ENCODE results near the gene BRD7. TPM values are rescaled to one million over a fixed set of nuclear protein-coding genes. Genes with fewer than 3 reads are reported as not detected.

The BRD7 gene
- total and polyA plus RNA-seq, 2 experiments from 2014 or later: 51.2 to 51.3 TPM

DNA sequence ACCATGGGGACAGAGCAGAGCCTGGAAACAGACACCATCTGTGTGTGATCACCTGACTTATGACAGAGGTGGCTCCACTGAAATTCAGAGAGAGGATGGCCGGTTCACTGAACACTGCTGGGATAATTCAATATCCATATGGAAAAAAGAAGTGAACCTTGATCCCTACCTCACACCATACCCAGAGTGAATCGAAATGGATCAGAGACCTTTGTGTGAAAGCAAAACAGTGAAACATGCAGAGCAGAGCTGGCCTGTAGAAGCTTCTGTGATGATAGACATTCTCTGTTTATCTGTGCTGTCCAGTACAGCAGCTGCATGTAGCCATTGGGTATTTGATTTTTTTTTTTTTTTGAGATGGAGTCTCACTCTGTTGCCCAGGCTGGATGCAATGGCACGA lies 82.1 kb downstream of the BRD7 start:
- no peak for TF ChIP-seq EZH2phosphoT487 (IDR thresholded peaks at IDR 0.05; ENCODE audit: low read depth, severe bottlenecking, unreplicated experiment)
- no peak for TF ChIP-seq EZH2 (IDR thresholded peaks at IDR 0.05; ENCODE audit: borderline replicate concordance)
- TF ChIP-seq, protein P1, sequence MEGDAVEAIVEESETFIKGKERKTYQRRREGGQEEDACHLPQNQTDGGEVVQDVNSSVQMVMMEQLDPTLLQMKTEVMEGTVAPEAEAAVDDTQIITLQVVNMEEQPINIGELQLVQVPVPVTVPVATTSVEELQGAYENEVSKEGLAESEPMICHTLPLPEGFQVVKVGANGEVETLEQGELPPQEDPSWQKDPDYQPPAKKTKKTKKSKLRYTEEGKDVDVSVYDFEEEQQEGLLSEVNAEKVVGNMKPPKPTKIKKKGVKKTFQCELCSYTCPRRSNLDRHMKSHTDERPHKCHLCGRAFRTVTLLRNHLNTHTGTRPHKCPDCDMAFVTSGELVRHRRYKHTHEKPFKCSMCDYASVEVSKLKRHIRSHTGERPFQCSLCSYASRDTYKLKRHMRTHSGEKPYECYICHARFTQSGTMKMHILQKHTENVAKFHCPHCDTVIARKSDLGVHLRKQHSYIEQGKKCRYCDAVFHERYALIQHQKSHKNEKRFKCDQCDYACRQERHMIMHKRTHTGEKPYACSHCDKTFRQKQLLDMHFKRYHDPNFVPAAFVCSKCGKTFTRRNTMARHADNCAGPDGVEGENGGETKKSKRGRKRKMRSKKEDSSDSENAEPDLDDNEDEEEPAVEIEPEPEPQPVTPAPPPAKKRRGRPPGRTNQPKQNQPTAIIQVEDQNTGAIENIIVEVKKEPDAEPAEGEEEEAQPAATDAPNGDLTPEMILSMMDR (IDR thresholded peaks at IDR 0.05; ENCODE audit: poor library complexity): no peak
- Histone ChIP-seq H4K20me1 (ENCODE audit: insufficient read depth, poor library complexity, severe bottlenecking) (no peaks in the 10 kb centered on the region), H3K9me2 (replicated peaks; ENCODE audit: insufficient read depth) (no peaks in the 10 kb centered on the region), H3K4me1 (ENCODE audit: insufficient read depth) (peaks cover 2% of the 10 kb centered on the region), H3K36me3 (replicated peaks; ENCODE audit: insufficient read depth, low read depth) (no peaks in the 10 kb centered on the region), H3K27ac (no peak overlapping the region), H3K4me2 (no peak overlapping the region), H3K9me3 (ENCODE audit: low read depth) (no peaks in the 10 kb centered on the region), H3K27me3 (no peaks in the 10 kb centered on the region), H3K79me2 (no peaks in the 10 kb centered on the region), H3K4me3 (no peak overlapping the region), H2AFZ (no peak overlapping the region)
- whole genome bisulfite sequencing (ENCODE audit: low lambda C conversion rate, missing lambda C conversion rate): 100% methylated on average over 3 of the region's 3 CpGs
- no peak for DNase-seq (ENCODE audit: low spot score)

DNA sequence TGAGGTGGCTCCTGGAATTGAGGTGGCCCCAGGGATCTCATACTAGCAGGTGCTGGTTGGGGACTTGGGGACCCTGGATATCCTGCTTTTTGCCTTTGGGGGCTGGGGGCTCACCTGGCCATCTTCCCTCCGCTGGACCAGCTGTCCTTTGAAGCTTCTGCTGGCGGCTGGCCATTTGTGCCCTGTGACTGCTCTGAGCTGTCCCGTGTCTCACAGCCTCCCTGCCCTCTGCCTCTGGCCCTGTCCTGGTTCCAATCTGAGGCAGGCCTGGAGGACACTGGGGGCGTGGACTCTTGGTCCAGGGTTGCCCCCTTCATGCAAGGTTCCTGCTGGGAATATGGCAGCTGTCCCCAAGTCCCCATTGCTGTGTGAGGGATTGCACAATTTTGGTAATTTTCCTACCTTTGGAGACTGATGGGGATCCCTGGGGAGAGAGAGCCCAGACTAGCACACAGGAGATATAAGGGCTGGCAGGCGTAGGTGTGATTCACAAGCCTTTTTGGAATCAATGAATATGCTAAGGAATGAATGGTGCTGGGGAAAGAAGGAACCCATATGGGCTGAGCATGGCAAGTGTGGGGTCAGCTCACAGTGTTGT lies 83.3 kb downstream of the BRD7 start:
- no peaks in the 10 kb centered on the region for H3K27me3 ChIP-seq
- H3K36me3 ChIP-seq (replicated peaks; ENCODE audit: insufficient read depth, low read depth): no peaks in the 10 kb centered on the region
- no peaks in the 10 kb centered on the region for H4K20me1 ChIP-seq (ENCODE audit: insufficient read depth, poor library complexity, severe bottlenecking)
- no peak for DNase-seq (ENCODE audit: low spot score)
- no peak overlapping the region for H3K4me3 ChIP-seq
- H3K79me2 ChIP-seq: no peaks in the 10 kb centered on the region
- TF ChIP-seq EZH2phosphoT487 (IDR thresholded peaks at IDR 0.05; ENCODE audit: low read depth, severe bottlenecking, unreplicated experiment) (no peak), EZH2 (IDR thresholded peaks at IDR 0.05; ENCODE audit: borderline replicate concordance) (no peak)
- TF ChIP-seq, protein P1 (IDR thresholded peaks at IDR 0.05; ENCODE audit: poor library complexity): no peak
- WGBS (ENCODE audit: low lambda C conversion rate, missing lambda C conversion rate): 79% methylated on average over 5 of the region's 5 CpGs
- H3K27ac ChIP-seq: no peak overlapping the region
- peaks cover 2% of the 10 kb centered on the region for H3K4me1 ChIP-seq (ENCODE audit: insufficient read depth)
- H3K9me3 ChIP-seq (ENCODE audit: low read depth): no peaks in the 10 kb centered on the region
- no peak overlapping the region for H2AFZ ChIP-seq
- no peaks in the 10 kb centered on the region for H3K9me2 ChIP-seq (replicated peaks; ENCODE audit: insufficient read depth)
- H3K4me2 ChIP-seq: no peak overlapping the region

GRCh38 chr16:50284131-50284911 lies 84.5 kb downstream of the BRD7 start:
- Histone ChIP-seq H3K4me2 (no peak overlapping the region), H3K36me3 (replicated peaks; ENCODE audit: insufficient read depth, low read depth) (no peaks in the 10 kb centered on the region), H3K27me3 (no peaks in the 10 kb centered on the region), H3K27ac (no peak overlapping the region), H3K79me2 (no peaks in the 10 kb centered on the region), H3K4me1 (ENCODE audit: insufficient read depth) (peaks cover 2% of the 10 kb centered on the region), H4K20me1 (ENCODE audit: insufficient read depth, poor library complexity, severe bottlenecking) (no peaks in the 10 kb centered on the region), H2AFZ (no peak overlapping the region), H3K9me2 (replicated peaks; ENCODE audit: insufficient read depth) (no peaks in the 10 kb centered on the region), H3K9me3 (ENCODE audit: low read depth) (no peaks in the 10 kb centered on the region), H3K4me3 (no peak overlapping the region)
- DNase-seq (ENCODE audit: low spot score): no peak
- WGBS (ENCODE audit: low lambda C conversion rate, missing lambda C conversion rate): 72% methylated on average over 14 of the region's 14 CpGs
- TF ChIP-seq, protein P1 (IDR thresholded peaks at IDR 0.05; ENCODE audit: poor library complexity): no peak
- no peak for TF ChIP-seq EZH2 (IDR thresholded peaks at IDR 0.05; ENCODE audit: borderline replicate concordance)
- TF ChIP-seq EZH2phosphoT487 (IDR thresholded peaks at IDR 0.05; ENCODE audit: low read depth, severe bottlenecking, unreplicated experiment): no peak
